Lower lobe of right lung (tissue), 2 donors: ENCODE results near the gene SLC7A4. TPM values are rescaled to one million over a fixed set of nuclear protein-coding genes. Genes with fewer than 3 reads are reported as not detected.

Experiments used
- ATAC-seq, 2 donors: fragments of 200-7000 bp; cut with Tn5 transposase; one replicate each; pipeline ENCODE4 v1.9.1; 2020 to 2022; ENCODE audit warnings: mild to moderate bottlenecking in 2 of 2, moderate library complexity in 2 of 2
- DNase-seq: peaks from one replicate; pipeline ENCODE4 v3.0.0-alpha.2; 2020
- H3K27ac ChIP-seq: fragments of 200-600 bp; one replicate; pipeline ENCODE4 v1.8.0; 2022
- H3K27me3 ChIP-seq: fragments of 200-600 bp; one replicate; pipeline ENCODE4 v1.8.0; 2022; ENCODE audit warnings: low read depth
- H3K36me3 ChIP-seq: fragments of 200-600 bp; one replicate; pipeline ENCODE4 v1.8.0; 2022; ENCODE audit warnings: mild to moderate bottlenecking
- H3K4me1 ChIP-seq: fragments of 200-600 bp; one replicate; pipeline ENCODE4 v1.8.0; 2022
- H3K4me3 ChIP-seq: fragments of 200-600 bp; one replicate; pipeline ENCODE4 v1.8.0; 2022; ENCODE audit warnings: mild to moderate bottlenecking
- H3K9me3 ChIP-seq: fragments of 200-600 bp; one replicate; pipeline ENCODE4 v1.8.0; 2022
- CTCF ChIP-seq: fragments of 200-600 bp; IDR thresholded peaks from one replicate; pipeline ENCODE4 v1.8.0; 2022; ENCODE audit warnings: antibody characterized with exemption, mild to moderate bottlenecking
- intact Hi-C: fragments of 100-400 bp; cut with DNase I; formaldehyde crosslinking; loops from one replicate; pipeline ENCODE4 v1.11.0; 2022
- total RNA-seq: library from RNA; stranded (reverse); fragmentation: NEBNext Ultra II Directional; extraction: Animal tissue kit (Norgen Biotek cat#: 25700); gene quantifications from one replicate; pipeline ENCODE4 v1.2.1, GENCODE V29; 2021
- donor health status: DM: no; HTN: yes; CAD: no; lungs with severe emphysema.

The SLC7A4 gene
- total RNA-seq, 1 donor from 2014 or later: 0.47 TPM

GRCh38 chr22:21014202-21014725 lies 18.1 kb downstream of the SLC7A4 start:
- intact Hi-C loops: no loop called here
- Histone ChIP-seq H3K27ac (peak overlapping the region; percentile 77), H3K4me1 (peaks cover 18% of the 10 kb centered on the region), H3K9me3 (no peaks in the 10 kb centered on the region), H3K4me3 (peak overlapping the region; percentile 60), H3K27me3 (no peaks in the 10 kb centered on the region), H3K36me3 (no peaks in the 10 kb centered on the region)
- peak; percentile 90 for DNase-seq
- peak; percentile 90 to 93 for ATAC-seq
- TF ChIP-seq CTCF: no peak

- intact Hi-C loops: no loop called here
- peak overlapping the region; percentile 60 for H3K4me3 ChIP-seq
- H3K9me3 ChIP-seq: no peaks in the 10 kb centered on the region
These were observed 18.6 kb downstream of the SLC7A4 start for GRCh38 chr22:21013657-21014201.

GRCh38 chr22:21012446-21013407 lies 19.6 kb downstream of the SLC7A4 start:
- ATAC-seq: no peak
- TF ChIP-seq CTCF: no peak
- no peak for DNase-seq
- Histone ChIP-seq H3K4me1 (peaks cover 18% of the 10 kb centered on the region), H3K4me3 (no peak overlapping the region), H3K36me3 (no peaks in the 10 kb centered on the region), H3K27ac (no peak overlapping the region), H3K27me3 (no peaks in the 10 kb centered on the region), H3K9me3 (no peaks in the 10 kb centered on the region)
- intact Hi-C loops: no loop called here

More at GRCh38 chr22:21013657-21014201, 18.6 kb downstream of the SLC7A4 start:
- ATAC-seq (peak in 1 of 2 donors; percentile 1), DNase-seq (no peak)
- Histone ChIP-seq H3K36me3 (no peaks in the 10 kb centered on the region), H3K4me1 (peaks cover 18% of the 10 kb centered on the region), H3K27ac (peak overlapping the region; percentile 77), H3K27me3 (no peaks in the 10 kb centered on the region)
- no peak for TF ChIP-seq CTCF

- H3K27me3 ChIP-seq: no peaks in the 10 kb centered on the region
- H3K36me3 ChIP-seq: no peaks in the 10 kb centered on the region
- no peak overlapping the region for H3K27ac ChIP-seq
- ATAC-seq: no peak
- H3K4me1 ChIP-seq: peaks cover 18% of the 10 kb centered on the region
- H3K9me3 ChIP-seq: no peaks in the 10 kb centered on the region
- no peak overlapping the region for H3K4me3 ChIP-seq
- no peak for DNase-seq
- intact Hi-C loops: no loop called here
- no peak for TF ChIP-seq CTCF
These were observed 21.8 kb downstream of the SLC7A4 start for GRCh38 chr22:21010426-21011113.
